NK-92 treated with Interleukin-12 subunit alpha and Interleukin-12 subunit beta, amount 100 ng/mL, for 24 hours (cell line): Measurements from ENCODE around the gene RHBDF2.
A peak's percentile ranks its signal among the peaks of the same experiment; 100 is the strongest.

Experiments used
- DNase-seq: peaks from one replicate; lab custom pipeline; 2025; lab: John Stamatoyannopoulos, UW

The RHBDF2 gene

GRCh38 chr17:76500747-76501017 lies 541 bp downstream of the RHBDF2 start:
- no peak for DNase-seq

DNA sequence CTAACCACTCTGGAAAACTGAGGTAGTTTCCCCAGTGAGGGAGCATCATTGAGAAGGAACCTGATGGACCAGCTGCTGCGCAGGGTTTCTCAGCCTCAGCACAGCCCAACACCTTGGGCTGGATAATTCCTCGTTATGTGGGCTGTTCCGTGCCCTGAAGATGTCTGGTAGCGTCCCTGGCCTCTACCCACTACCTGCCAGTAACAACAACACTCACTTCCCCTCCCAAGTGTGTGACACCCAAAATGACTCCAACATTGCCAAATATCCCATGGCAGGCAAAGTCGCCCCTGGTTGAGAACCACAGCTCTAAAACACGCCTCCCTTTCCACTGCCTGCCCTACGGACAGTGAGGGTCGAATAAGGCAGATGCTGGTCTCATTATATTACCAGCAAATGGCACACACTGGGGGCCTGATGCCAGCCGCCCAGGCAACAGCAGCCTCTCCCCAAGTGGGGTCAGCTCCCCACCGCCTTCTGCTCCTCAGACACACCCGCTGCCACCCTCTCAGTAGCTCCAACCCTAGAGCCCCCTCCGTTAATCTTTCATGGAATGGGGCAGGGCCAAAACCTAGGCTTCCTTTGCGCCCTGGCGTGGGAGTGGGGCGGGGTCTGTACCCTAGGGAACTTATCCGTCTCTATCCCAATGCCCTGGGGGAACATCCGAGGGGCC lies 1.0 kb downstream of the RHBDF2 start:
- no peak for DNase-seq

- DNase-seq = no peak
Measured at GRCh38 chr17:76499267-76499667, 2.0 kb downstream of the RHBDF2 start.

GRCh38 chr17:76498876-76499251 lies 2.4 kb downstream of the RHBDF2 start:
- no peak for DNase-seq

GRCh38 chr17:76497979-76498875 lies 3.0 kb downstream of the RHBDF2 start:
- DNase-seq = no peak

DNA sequence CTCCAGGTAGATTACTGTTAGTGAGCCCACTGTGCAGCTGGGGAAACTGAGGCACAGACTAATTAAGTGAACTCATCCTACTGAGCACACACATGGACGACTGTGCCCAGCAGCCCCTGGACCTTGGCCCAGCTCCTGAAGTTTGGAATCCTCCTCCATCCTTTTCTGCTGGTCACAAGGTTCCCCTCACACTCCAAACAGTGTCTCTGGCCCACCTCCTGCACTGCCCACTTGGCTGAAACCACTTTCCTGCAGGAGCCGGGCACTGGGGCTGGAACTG lies 3.6 kb downstream of the RHBDF2 start:
- no peak for DNase-seq

- DNase-seq = no peak
Measured at GRCh38 chr17:76496464-76496863, 4.8 kb downstream of the RHBDF2 start.

DNA sequence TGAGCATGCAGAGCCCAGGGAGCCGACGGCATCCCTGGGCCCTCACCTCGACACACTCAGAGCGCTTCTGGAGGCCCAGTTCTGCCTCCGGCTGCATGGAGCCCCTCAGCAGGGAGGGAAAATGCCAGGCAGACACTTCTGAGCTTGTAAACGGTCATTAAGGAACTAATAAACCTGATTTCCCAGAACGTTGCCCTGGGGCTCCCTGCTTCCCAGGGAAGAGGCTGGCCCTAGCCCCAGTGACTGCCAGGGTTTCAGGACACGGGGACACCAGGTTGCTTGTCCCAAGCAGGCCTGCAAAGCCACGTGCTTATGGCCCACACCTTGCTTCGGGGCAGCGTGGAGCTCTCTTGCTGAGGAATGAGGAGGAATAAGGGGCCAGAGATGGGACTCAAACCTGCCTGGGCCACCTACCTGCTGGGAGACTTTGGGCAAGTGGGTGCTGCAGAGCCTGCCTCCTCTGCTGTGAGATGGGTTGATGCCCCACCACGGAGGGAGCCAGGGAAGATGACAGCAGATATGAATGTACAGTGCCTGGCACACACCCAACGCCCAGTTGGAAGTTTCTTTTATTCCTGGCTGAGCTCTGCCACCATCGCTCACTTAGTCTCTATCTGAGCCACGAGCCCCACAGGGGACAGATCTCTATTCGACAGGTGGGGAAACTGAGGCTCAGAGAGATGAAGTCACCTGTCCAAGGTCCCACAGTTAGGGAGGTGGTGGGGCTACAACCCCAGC lies 5.4 kb downstream of the RHBDF2 start:
- DNase-seq = no peak

- no peak for DNase-seq
Measured at GRCh38 chr17:76493505-76494167, 7.6 kb downstream of the RHBDF2 start.

DNA sequence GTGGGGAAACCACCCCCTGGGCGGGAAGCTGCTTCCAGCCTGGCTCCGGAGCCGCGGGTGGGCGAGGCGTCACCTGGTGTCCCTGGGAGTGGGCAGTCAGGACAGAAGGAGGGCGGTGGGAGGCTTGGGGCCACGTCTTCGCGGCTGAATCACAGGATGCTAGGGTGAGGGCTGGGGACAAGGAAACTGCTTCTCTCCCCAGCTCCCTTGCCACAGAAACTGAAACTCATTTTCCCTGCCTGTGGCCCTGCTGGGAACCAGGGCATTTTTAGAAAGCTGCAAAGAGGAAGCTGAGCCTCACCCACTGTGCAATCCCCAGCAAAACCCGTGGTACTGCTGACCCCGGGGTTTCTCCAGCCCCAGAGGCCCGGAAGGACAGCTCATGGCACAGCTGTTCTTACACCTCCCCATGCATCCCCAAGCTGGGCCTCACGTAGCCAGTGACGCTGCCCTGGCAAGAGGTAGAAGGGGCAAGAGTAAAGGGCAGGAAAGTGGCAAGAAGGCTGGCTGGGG lies 8.2 kb downstream of the RHBDF2 start:
- peak; percentile 26 for DNase-seq

DNA sequence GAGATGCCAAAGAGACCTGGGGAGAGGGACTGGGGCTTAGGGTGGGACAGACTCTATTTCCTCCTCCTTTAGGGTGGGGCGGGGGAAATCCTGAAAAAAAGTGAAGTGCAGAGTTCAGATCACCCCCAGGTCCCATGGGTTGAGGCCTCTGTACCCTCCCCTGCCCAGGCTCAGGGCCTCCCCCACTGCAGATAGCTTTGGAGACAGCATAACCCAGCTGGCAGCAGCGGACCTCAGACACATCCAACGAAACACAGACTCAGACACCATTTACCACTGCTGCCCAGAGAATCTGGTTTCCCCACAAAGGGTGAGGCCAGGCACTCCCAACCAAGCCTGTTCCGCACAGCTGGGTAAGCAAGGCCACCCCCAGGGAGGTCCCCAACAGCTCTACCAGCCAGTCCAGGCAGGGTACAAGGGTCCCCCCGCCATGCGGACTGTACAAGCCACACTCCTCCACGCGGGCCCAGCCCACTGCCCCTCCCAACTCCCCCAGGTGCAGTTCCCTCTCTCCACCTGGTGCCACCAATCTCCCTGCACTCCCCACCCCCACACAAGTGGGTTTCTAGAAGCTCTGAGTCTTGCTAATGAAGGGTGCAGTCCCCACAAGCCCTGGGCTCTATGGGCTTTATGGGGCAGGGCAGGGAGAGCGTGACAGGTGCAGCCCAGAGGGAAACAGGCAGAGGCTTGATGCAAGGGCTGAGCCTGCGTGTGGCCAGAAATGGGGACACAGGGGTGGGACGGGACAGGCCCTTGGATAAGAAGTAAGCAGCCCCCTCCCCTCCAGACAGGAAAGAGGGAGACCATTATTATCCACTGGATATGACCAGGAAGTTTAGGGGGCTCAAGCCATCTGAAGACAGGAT lies 8.9 kb downstream of the RHBDF2 start:
- DNase-seq = no peak

DNA sequence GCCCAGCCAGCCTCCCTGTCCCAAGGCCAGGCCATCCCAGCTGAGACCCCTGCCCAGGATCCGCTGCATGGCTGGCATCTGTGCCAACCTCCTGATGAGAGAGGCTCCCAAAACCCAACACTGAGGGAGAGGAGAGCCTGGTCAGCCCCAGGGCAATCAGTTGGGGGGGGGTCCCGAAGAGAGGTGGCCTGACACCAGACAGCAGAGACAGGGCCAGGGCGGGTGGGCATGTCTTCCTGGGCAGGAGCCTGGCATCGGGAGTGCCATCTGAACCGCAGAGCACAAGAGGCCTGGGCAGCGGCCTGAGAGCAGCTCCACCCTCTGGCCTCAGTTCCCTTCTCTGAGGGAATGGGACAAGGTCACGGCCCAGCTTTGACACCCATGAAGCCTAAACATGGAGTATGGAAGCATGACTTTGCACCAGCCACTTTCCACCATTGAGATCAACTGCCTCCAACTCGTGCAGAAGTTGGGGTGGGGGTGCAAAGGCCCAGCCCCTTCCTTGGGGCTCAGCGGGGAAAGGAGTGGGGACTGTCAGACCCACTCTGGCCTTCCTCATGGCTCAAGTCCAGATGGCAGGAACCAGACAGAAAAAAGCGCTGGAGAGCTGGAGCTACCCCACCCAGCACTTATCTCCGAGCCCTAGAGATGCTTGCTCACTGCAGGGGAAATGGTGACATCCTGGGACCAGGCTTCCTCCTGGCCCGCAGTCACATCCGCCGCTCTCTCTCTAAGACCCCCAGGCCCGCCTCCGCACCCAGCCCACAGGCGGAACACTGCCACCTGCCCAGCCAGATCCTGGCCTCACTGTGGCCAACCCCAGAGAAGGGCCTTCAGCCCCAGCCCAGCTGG lies 9.7 kb downstream of the RHBDF2 start:
- no peak for DNase-seq

- no peak for DNase-seq
Measured at GRCh38 chr17:76490112-76490710, 11.0 kb downstream of the RHBDF2 start.

DNA sequence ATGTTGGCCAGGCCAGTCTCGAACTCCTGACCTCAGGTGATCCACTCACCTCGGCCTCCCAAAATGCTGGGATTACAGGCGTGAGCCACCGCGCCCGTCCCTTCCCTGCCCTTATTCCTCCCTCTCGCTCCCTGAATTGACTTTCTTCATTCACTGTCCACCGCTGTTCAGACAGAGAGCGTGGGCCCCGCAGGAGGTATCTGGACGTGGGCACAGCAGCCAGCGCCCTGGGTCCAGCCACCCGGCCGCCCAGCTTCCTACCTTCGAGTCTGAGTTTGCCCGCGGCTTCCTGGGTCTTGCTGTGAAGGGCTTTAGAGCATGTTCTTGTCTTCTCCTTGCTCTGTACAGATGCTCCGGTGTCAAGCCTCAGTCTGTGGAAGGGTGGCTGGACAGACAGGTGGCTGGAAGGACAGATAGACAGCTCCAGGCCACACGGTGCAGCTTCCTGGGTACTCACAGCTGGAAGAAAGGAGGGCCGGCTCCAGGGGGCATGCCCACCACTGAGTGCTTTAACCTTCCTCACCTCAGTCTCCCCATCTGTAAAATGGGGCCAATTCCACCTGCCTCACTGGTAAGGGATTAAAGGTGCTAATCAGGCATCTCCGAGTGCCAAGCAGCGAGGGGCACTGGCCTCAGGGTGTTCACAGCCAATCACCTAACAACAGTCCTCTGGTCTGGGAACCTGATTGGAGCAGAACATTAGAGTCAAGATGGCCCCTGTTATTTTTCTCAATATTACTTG lies 13.6 kb downstream of the RHBDF2 start:
- DNase-seq = no peak

- no peak for DNase-seq
Measured at GRCh38 chr17:76485569-76485968, 15.7 kb downstream of the RHBDF2 start.

DNA sequence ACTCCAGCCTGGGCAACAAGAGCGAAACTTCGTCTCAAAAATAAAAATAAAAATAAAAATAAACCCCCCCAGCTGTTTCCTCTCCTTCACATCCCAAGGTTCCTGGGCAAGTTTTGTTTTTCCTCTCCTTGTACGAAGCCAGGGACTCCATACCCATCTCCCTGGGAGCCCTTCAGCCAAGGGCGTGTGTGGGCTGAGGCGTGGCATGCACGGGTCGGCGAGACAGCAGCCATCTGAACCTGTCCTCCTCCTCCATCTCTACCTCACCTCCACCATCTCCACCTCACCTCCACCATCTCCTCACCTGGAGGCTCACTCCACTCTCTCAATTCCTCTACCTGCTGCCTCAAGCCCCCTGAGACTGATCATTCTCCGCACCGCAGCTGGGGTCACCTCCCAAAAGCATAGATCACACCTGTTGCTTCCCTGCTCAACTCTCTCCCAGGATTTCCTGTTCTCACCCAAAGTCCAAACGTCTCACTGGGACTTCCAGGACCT lies 16.9 kb downstream of the RHBDF2 start:
- DNase-seq = no peak

- no peak for DNase-seq
Measured at GRCh38 chr17:76481071-76481655, 20.1 kb downstream of the RHBDF2 start.

DNA sequence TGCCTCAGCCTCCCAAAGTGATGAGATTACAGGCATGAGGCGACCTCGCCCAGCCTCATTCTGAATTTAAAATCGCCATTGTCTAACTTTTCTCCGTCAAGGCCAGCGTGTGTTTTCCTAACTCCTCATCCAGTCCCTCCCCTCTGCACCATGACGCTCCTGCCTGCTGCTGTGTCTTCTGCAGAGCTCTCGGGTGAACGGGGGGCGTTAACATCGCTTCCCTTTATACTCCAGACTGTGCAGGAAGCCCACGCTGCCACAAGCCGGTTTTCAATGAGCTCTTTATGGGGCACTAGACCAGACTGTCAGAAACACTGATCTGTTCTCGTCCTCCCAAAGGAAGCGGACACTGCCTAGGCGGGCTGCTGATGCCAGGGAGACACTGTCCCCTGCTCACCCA lies 20.6 kb downstream of the RHBDF2 start:
- no peak for DNase-seq

DNA sequence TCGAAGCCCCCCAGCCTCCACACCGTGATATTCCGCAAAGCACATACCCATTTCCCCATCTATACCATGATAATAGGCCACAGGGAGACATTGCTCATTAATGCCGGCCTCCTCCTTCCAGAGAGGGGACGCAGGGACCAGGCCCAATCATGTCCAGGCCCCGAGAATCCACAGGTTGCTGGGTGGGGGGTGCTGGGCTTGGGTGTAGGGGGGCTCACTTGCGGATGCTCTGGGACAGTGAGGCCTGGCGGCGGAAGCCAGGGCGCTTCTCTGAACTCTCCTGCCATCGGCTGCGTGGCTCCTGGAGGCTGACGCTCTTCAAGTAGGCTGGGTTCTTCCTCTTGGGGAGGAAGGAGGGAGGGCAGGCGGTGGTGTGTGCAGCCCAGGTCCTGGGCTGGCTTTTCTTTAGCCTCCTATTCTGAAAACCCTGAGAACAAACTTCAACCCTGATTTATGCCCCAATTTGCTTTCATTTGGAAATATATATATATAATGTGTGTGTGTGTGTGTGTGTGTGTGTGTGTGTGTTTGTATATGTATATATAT lies 21.6 kb downstream of the RHBDF2 start:
- DNase-seq = no peak
